AG10803 (cell line): ENCODE data around the gene INTS7.

ENCODE experiments used
- DNase-seq: peaks from one replicate; pipeline ENCODE4 v3.0.0; 2010; ENCODE audit warnings: low read depth
- H3K4me3 ChIP-seq: 2 replicates; pipeline ENCODE4 v1.5.1; 2011; ENCODE audit warnings: mild to moderate bottlenecking, low read length, control low read depth
- TF ChIP-seq, protein P1 (sequence below): conservative IDR thresholded peaks from 2 replicates; pipeline ENCODE4 v1.5.1; 2011; ENCODE audit warnings: mild to moderate bottlenecking, low read length, control low read depth, inconsistent platforms

The INTS7 gene

DNA sequence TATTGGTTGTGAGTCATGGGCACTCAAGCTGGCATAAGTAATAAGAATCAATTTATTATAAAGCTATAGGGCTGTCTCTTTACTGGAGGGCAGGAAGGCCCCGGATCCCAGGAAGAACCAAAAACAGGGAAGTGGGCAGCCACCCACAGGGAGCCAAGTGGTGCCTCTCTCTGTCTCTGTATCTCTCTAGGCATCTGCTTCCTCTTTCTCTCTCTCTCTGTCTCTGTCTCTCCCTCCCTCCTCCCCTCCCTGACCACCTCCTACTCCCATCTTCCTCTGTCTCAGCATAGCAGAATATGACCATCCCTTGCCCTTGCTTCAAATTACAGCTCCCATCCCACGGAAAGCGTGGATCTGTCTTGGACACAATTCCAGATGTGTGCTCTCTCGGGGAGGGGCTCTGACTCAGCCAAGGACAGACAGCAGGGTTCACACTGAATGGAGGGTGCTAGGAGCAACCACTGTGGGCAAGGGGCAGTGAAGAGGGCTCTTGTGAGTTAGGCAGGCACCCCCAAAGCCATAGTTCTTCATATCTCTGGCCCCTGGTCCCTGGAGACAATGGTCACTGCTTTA is 124.4 kb downstream of the INTS7 start:
- TF ChIP-seq, protein P1, sequence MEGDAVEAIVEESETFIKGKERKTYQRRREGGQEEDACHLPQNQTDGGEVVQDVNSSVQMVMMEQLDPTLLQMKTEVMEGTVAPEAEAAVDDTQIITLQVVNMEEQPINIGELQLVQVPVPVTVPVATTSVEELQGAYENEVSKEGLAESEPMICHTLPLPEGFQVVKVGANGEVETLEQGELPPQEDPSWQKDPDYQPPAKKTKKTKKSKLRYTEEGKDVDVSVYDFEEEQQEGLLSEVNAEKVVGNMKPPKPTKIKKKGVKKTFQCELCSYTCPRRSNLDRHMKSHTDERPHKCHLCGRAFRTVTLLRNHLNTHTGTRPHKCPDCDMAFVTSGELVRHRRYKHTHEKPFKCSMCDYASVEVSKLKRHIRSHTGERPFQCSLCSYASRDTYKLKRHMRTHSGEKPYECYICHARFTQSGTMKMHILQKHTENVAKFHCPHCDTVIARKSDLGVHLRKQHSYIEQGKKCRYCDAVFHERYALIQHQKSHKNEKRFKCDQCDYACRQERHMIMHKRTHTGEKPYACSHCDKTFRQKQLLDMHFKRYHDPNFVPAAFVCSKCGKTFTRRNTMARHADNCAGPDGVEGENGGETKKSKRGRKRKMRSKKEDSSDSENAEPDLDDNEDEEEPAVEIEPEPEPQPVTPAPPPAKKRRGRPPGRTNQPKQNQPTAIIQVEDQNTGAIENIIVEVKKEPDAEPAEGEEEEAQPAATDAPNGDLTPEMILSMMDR: no peak
- no peak overlapping the region for H3K4me3 ChIP-seq
- DNase-seq: no peak

DNA sequence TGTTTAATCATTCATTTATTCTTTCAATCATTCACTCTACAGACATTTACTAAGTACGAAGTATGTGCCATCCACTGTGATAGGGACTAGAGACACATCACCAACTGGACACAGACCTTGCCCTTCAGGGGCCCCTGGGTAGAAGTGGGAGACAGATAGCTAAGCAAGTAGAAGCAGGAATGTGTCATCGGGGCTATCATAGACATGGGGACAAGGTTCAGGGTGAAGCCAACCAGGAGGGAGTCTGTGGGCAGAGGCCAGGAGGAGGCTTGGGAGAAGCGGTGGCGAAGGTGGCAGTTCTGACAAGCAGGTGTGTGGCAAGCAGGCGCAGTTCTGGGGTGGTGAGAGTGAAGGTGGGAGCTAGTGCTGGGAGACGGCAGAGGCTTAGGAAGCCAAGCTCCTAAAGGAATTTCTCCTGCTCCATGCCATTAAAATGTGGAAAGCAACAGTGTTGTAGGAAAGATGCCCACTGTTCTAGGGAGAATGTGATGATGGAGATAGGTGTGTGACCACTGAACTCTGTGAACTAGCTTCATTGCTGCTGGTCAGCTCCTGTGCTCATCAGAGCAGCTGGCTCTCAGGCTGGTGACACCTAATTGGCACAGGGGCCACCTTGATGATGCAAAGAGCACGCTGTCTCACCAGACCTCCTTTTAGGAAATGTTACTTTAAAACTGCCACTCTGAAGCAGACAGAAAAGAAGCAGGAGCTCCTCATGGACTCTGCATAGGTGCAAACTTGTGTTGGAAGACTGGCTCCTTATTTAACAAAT is 125.1 kb downstream of the INTS7 start:
- no peak overlapping the region for H3K4me3 ChIP-seq
- no peak for DNase-seq
- TF ChIP-seq, protein P1: no peak

DNA sequence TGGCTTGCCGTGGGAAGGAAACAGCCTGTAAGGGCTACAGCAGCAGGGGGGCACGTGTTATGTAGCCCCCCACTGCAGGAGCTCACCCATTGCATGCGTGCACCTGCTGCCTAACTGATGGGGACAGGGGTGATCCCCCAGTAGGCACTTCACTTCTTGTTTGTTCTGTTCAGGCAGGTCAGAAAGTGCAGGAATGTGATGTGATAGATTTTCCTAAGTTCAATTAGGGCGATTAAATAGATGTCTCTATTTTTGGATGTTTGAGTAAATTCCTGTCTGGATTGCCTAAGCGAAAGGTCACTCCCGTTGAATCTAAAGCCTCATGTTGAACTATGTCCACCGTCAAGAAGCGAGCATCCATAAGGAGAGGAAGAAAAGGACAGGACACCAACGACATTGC is 126.0 kb downstream of the INTS7 start:
- no peak for DNase-seq
- TF ChIP-seq, protein P1: no peak
- H3K4me3 ChIP-seq: no peak overlapping the region

DNA sequence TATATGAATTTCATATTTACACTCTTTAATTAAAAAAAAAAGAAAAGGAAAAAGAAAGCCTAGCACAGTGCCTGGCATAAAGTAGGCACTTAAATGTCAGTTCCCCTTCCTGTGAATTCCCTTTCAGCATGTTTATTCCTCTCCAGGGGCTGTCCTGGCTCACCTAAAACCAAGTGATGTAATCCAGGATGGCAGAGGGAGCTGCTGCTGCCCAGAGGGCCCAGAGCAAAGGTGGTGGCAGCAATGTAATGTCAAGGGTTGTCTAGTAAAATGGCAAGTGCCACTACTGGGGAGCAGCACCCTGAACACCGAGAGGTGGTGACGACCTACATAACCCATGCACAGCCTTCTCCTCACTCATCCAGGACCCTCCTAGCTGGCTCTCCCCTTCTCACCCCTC is 126.4 kb downstream of the INTS7 start:
- H3K4me3 ChIP-seq: no peak overlapping the region
- DNase-seq: no peak
- TF ChIP-seq, protein P1: no peak

DNA sequence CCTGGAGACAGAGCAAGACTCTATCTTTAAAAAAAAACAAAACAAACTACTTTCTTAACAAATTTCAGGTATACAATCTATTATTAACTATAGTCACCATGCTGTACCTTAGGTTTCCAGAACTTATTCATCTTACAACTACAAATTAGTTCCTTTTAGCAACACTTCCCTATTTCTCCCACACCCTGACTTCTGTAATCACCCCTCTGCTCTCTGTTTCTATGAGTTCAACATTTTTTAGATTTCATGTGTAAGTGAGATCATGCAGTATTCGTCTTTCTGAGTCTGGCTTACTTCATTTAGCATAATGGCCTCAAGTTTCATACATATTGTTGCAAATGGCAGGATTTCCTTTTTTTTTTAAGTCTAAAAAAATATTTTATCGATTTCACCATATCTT is 126.9 kb downstream of the INTS7 start:
- DNase-seq: no peak

DNA sequence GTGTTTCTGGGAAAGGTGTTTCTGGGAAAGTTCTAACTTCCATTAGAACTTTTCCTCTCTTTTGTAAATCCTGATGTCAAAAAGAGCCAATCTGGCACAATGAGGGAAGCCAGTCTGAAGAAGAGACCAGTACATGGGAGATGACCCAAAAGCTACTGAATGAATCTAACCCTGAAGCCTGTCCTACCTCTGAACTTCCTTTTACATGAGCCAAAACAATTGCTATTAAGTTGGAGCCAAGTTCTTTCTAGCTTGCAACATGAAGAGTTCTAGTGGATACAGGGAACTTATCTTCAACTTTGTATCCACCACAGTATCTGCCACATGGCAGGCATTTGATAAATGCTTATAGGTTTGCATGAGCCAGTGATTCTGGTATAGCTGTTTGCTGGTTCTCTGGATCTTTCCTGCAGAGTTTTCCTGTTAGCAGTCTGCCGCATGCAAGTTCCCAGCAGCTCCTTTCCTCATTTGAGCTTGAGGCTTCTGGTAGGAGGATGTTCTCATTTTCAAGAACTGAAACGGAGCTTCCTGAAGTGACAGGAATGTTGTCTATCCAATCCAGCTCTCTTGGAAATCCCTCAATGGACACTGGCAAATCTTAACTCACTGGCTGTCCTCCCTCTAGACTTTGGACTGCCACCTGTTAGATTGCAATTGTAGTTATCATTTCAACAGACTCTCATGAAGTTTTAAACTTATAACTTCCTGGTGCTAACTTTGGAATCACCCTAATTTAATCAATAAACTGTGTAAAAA is 131.7 kb downstream of the INTS7 start:
- H3K4me3 ChIP-seq: no peak overlapping the region
- no peak for DNase-seq
- TF ChIP-seq, protein P1: no peak

More for the DNA sequence above, 126.9 kb downstream of the INTS7 start:
- TF ChIP-seq, protein P1: no peak
- no peak overlapping the region for H3K4me3 ChIP-seq
